GM21360 (cell line): ENCODE results near the gene LRRC70.
"Not testable (repeated sequence)": the region's sequence is repeated elsewhere in the genome, so short reads cannot be mapped to it uniquely, and the experiment has no call there.

ENCODE experiments used
- ATAC-seq: cut with Tn5 transposase; IDR thresholded peaks from one replicate; pipeline ENCODE4 v1.9.1; 2021; ENCODE audit warnings: mild to moderate bottlenecking, moderate library complexity; ENCODE audit not compliant: unreplicated experiment

LRRC70 gene

DNA sequence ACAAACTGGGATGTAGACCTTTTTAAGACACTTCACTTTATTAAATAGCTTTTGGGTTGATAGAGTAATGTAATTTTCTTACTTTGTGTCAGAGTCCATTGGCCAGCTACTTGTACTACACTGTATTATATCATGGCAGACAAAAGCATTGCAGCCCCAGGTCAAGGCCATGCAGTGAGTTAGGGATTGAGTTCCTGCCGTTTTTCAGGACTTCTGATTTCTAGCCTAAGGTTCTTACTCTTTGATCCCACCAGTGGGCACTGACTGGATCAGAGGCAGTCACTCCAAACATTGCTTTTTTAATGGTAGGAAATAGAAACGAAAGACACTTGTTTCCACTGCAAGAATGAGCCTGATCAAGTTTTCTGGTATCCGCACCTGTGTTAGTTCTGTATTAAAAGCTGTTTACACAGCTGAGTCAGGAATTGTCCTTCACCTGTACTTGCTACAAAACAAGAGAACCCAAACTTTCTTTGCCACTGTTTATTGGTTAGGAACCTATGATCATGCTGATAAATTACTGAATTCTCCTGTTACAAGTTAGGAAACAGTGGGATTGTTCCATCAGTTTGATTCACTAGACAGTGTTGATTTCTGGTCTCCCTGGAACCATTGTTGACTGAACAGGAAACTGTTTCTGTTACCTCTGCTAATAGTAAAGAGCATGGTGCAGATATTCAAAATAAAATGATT, 22.1 kb downstream of the LRRC70 start:
- no peak for ATAC-seq

DNA sequence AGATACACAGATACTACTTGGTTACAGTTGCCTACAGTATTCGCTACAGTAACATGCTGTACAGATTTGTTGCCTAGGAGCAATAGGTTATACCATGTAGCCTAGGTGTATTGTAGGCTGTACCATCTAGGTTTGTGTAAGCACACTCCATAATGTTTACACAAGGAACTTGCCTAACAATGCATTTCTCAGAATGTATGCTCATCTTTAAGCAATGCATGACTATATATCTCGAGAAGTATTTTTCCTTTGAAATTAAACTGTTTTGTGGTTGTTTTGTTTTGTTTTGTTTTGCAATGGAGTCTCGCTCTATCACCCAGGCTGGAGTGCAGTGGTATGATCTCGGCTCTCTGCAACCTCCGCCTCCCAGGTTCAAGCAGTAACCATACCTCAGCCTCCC, 25.3 kb downstream of the LRRC70 start:
- no peak for ATAC-seq

DNA sequence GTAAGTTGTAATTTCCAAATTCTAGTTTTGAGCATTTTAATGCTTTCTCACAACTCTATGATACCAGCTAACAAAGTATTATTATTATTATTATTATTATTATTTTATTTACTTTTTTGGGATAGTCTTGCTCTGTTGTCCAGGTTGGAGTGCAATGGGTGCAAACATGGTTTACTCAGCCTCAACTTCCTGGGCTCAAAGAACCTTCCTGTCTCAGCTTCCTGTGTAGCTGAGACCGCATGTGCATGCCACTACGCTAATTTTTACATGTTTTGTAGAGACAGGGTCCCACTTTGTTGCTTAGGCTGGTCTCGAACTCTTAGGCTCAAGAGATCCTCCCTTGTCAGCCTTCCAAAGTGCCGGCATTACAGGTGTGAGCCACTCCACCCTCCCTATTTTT, 27.0 kb downstream of the LRRC70 start:
- no peak for ATAC-seq

- ATAC-seq, result no peak
Measured at GRCh38 chr5:62606878-62607277, 28.3 kb downstream of the LRRC70 start.

GRCh38 chr5:62607615-62608014, 29.0 kb downstream of the LRRC70 start:
- ATAC-seq, result no peak

DNA sequence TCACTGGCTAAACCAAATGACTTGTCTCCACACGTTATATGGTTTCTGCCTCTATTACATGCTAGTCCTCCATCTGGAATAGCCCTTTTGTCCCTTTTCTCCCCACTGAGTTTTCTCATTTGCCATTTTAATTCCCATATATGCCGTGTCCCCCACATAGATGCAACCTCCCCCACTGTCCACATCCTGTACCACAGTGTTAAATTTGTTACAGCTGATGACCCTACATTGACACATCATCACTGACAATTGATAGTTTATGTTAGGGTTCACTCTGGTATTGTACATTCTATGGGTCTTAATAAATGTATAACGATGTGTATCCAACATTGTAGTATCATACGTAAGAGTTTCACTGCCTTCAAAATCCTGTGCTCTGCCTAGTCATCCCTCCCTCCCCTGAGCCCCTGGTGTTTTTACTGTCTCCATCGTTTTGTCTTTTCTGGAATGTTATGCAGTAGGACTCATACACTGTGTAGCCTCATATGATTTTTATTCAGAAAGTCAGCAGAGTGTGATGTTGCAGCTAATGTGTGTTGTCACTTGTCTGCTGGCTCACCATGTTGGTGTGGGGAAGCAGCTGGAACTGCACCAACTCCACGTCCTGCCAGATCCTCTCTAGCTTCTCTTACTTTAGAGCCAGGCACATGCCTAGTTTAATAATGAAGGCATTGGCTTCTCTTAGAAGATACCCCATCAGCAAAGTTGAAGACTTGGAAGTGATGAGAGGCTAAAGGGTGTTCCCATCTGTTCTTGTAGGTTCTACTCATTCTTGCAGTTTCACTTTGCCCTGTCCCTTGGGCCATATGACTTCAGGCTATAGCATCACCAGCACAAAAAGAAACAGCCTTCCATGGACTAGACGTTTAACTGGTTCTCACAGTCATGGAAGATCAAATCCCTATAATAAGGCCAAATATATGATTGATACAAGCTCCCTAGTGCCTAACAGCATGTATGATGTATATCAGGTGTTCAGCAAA, 30.2 kb downstream of the LRRC70 start:
- ATAC-seq, result no peak

GRCh38 chr5:62614355-62614754, 35.7 kb downstream of the LRRC70 start:
- ATAC-seq, result no peak

GRCh38 chr5:62616615-62617277, 38.1 kb downstream of the LRRC70 start:
- no peak for ATAC-seq

DNA sequence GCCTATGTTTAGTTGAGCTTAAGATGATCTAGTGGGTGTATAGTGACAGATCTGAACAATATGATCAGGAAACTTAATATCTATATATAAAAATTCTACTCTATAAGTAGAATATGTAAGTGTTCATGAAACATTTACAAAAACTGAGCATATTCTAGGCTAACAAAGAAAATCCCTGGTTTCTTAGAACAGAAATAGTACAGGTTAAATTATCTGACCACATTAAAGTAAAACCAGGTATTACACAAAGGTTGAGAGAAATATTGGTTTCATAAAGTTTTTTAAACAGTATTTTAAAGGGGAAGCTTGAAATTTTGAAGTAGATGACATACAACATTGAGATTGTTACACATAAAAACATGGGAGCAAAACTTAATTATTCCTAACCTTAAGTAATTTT, 39.3 kb downstream of the LRRC70 start:
- ATAC-seq, result no peak

- ATAC-seq, result no peak
Measured at GRCh38 chr5:62620761-62621160, 42.1 kb downstream of the LRRC70 start.

DNA sequence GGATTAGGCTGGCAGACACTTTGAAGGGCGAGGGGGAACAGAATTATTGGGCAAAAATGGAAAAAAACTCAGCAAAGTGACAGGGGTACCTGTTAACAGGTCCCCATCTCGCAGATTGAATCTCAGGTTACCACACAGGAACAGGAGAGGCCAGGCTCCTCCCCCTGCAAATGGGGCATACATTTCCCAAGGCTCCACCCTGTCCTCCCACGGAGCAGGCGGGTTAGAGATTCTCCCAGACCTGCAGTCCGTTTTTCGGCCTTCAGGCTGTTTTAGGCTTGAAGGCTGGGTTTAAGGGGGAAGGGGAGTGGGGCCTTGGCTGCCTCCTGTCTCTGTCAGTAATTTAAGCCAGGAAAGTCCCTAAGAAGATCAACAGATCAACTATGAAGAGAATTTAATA, 42.7 kb downstream of the LRRC70 start:
- ATAC-seq, result no peak

GRCh38 chr5:62623271-62623670, 44.7 kb downstream of the LRRC70 start:
- no peak for ATAC-seq

DNA sequence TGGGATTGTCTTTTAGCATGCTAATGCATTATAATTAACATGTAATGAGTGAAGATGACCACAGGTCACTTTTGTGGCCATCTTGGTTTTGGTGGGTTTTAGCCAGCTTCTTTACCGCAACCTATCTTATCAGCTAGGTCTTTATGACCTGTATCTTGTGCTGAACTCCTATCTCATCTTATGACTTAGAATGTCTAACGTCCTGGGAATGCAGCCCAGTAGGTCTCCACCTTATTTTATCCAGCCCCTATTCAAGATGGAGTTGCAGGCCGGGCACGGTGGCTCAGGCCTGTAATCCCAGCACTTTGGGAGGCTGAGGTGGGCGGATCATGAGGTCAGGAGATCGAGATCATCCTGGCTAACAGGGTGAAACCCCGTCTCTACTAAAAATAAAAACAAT, 45.8 kb downstream of the LRRC70 start:
- ATAC-seq, result not testable (repeated sequence)

- no peak for ATAC-seq
Measured at GRCh38 chr5:62626534-62626933, 47.9 kb downstream of the LRRC70 start.

- ATAC-seq, result no peak
Measured at GRCh38 chr5:62627121-62627520, 48.5 kb downstream of the LRRC70 start.

GRCh38 chr5:62627901-62628300, 49.3 kb downstream of the LRRC70 start:
- no peak for ATAC-seq
